Brain microvascular endothelial cell (primary cell): ENCODE results near the gene GGT5.
A peak's percentile ranks its signal among the peaks of the same experiment; 100 is the strongest.

Source experiments
- DNase-seq: peaks from one replicate; pipeline ENCODE4 v3.0.0-alpha.2; 2020
- H3K27ac ChIP-seq: fragments of 250-450 bp; sonication (Bioruptor Pico); 2 replicates; pipeline ENCODE4 v1.5.1; 2020; ENCODE audit warnings: mild to moderate bottlenecking, moderate library complexity
- H3K27me3 ChIP-seq: fragments of 250-450 bp; sonication (Bioruptor Pico); replicated peaks from 2 replicates; pipeline ENCODE4 v1.5.1; 2020; ENCODE audit warnings: mild to moderate bottlenecking
- H3K36me3 ChIP-seq: fragments of 250-450 bp; sonication (Bioruptor Pico); replicated peaks from 2 replicates; pipeline ENCODE4 v1.5.1; 2020; ENCODE audit warnings: mild to moderate bottlenecking
- H3K4me3 ChIP-seq: 2 replicates; pipeline ENCODE4 v1.5.1; 2011; ENCODE audit warnings: low read depth, mild to moderate bottlenecking, control low read depth, low read length, moderate library complexity
- CTCF ChIP-seq: IDR thresholded peaks from 2 replicates; pipeline ENCODE4 v1.5.1; 2011; ENCODE audit warnings: low read depth, mild to moderate bottlenecking, moderate library complexity, low read length, control low read depth, inconsistent platforms; ENCODE audit errors: missing control alignments
- in situ Hi-C: cut with HindIII; loops from 2 replicates; pipeline ENCODE4 v1.10.0; 2017; ENCODE audit warnings: low sequenced_read_pairs, low pct_ligation_motif_present

Gene GGT5

GRCh38 chr22:24191381-24191841 lies 53.5 kb downstream of the GGT5 start:
- no peak for TF ChIP-seq CTCF
- Histone ChIP-seq H3K27me3 (no peaks in the 10 kb centered on the region), H3K4me3 (no peak overlapping the region), H3K36me3 (no peaks in the 10 kb centered on the region), H3K27ac (no peak overlapping the region)
- in situ Hi-C loops, result no loop called here
- DNase-seq, result no peak

- no peak for DNase-seq
- H3K36me3 ChIP-seq, result no peaks in the 10 kb centered on the region
- H3K27ac ChIP-seq, result no peak overlapping the region
- H3K4me3 ChIP-seq, result no peak overlapping the region
- no peaks in the 10 kb centered on the region for H3K27me3 ChIP-seq
- TF ChIP-seq CTCF, result no peak
- in situ Hi-C loops, result no loop called here
Measured at GRCh38 chr22:24190596-24191208, 54.2 kb downstream of the GGT5 start.

- H3K4me3 ChIP-seq, result no peak overlapping the region
- in situ Hi-C loops, result no loop called here
Measured at GRCh38 chr22:24190159-24190540, 54.7 kb downstream of the GGT5 start.

GRCh38 chr22:24189249-24190158 lies 55.4 kb downstream of the GGT5 start:
- DNase-seq, result peak; percentile 37
- H3K4me3 ChIP-seq, result no peak overlapping the region
- no peak overlapping the region for H3K27ac ChIP-seq
- peak; percentile 95 for TF ChIP-seq CTCF
- no peaks in the 10 kb centered on the region for H3K27me3 ChIP-seq
- no peaks in the 10 kb centered on the region for H3K36me3 ChIP-seq
- in situ Hi-C loops, result no loop called here

More at GRCh38 chr22:24190159-24190540, 54.7 kb downstream of the GGT5 start:
- TF ChIP-seq CTCF, result no peak
- Histone ChIP-seq H3K36me3 (no peaks in the 10 kb centered on the region), H3K27ac (no peak overlapping the region), H3K27me3 (no peaks in the 10 kb centered on the region)
- DNase-seq, result no peak

- no peaks in the 10 kb centered on the region for H3K27me3 ChIP-seq
- no peaks in the 10 kb centered on the region for H3K36me3 ChIP-seq
- no peak overlapping the region for H3K27ac ChIP-seq
- in situ Hi-C loops, result no loop called here
- no peak overlapping the region for H3K4me3 ChIP-seq
- no peak for DNase-seq
- no peak for TF ChIP-seq CTCF
Measured at GRCh38 chr22:24188705-24189248, 56.1 kb downstream of the GGT5 start.
